Limb (tissue), 2 donors: ENCODE measurements around the gene IL2RA.
A peak's percentile ranks its signal among the peaks of the same experiment; 100 is the strongest.
"Not testable (repeated sequence)": the region's sequence is repeated elsewhere in the genome, so short reads cannot be mapped to it uniquely, and the experiment has no call there.

Source experiments
- DNase-seq, 2 donors: peaks; one replicate each; pipeline ENCODE4 v3.0.0-alpha.2; 2016; ENCODE audit errors: extremely low spot score in 2 of 2

Gene IL2RA

DNA sequence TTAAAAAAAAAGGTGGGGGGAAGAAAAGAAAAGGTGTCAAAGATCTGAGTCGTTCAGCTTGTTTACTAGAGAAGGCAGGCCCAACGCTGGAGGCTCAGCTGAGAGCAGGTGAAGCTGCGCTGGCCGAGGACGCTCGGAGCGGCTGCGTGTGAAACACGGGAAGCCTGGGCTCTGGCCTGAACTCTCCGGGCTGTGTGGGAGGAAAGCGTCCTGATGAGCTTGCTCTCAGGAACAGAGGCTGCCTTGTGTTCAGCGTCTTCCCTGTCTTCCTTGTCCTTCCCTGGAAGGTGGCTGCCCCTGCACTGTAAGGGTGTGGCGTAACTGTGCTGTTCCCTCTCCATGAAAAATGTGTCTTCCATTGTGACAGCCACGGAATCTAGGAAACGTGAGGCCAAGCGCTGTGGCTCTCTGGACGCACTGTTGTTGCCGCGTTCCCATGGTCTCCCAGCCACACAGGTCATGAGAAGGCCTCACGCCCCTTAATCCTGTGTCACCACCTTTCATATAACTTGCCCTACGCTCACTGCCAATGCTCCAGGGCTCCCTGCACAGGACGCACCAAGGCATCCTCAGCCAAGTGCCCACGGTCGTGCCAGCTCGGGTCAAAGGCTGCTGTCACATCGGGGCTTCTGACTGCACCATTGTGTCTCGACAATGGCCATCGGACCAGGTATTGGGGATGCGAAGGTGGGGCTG, 100.6 kb downstream of the IL2RA start:
- DNase-seq = peak in 1 of 2 donors; percentile 14

- DNase-seq = not testable (repeated sequence)
These were observed 101.2 kb downstream of the IL2RA start for GRCh38 chr10:5960973-5961275.
